ENCODE measurements around the gene FANCC. TPM values are rescaled to one million over a fixed set of nuclear protein-coding genes. Genes with fewer than 3 reads are reported as not detected.

The FANCC gene
- total RNA-seq, 2 experiments from 2014 or later, result 15.9 to 16.7 TPM

DNA sequence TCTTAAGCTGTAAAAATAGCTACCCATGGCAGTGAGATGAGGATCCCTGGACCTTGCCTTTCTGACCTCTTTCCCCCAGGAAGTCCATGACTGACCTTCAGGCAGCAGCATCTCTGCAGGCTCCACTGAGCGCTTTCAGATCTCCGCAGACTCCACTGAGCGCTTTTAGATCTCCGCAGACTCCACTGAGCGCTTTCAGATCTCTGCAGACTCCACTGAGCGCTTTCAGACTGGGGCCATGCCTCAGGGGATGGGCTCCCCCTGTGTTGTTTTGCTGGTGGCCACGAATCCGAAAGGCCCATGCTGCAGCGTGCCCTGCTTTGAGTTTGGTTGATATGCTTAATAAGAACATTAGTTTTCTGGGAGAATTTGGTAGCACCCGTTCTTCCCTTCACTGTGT lies 254.2 kb downstream of the FANCC start:
- H3K27ac Mint-ChIP-seq, result no peak overlapping the region
- no peaks in the 10 kb centered on the region for H3K27me3 Mint-ChIP-seq
- POLR2A ChIA-PET, result no interaction called here
- H3K9me3 Mint-ChIP-seq (ENCODE audit: low read depth), result no peaks in the 10 kb centered on the region
- DNase-seq (no peak), ATAC-seq (no peak)
- peaks cover 2% of the 10 kb centered on the region for H3K36me3 Mint-ChIP-seq (ENCODE audit: low read depth)
- no peak overlapping the region for H3K4me3 Mint-ChIP-seq
- CTCF ChIA-PET, result no interaction called here
- no peaks in the 10 kb centered on the region for H3K4me1 Mint-ChIP-seq
- intact Hi-C loops (cut with DNase I, micrococcal nuclease), result no loop called here

DNA sequence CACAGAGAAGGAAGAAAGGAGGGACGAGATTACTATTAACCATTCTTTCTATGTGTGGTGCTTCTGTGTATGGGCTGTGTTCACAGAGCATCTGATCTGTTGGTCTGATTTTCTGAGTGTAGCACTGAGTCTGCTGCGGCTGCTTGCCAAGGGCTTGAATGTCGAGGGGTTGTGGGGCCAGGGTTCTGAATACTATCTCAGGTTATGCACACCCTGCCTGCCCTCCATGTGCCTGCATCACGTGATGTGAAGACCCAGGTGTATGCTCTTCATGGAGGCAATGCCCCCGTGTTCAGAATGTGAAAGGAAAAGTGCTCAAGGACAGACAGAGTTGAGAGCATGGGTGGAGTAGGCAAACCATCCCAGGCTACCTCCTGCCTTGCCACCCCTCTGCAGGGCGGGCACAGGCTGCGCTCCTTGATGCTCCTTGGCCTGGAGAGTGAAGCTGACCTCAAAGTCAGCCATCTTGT lies 254.9 kb downstream of the FANCC start:
- H3K27me3 Mint-ChIP-seq, result no peaks in the 10 kb centered on the region
- intact Hi-C loops (cut with DNase I, micrococcal nuclease), result no loop called here
- peaks cover 2% of the 10 kb centered on the region for H3K36me3 Mint-ChIP-seq (ENCODE audit: low read depth)
- ChIA-PET CTCF (no interaction called here), POLR2A (no interaction called here)
- no peak overlapping the region for H3K27ac Mint-ChIP-seq
- H3K4me1 Mint-ChIP-seq, result no peaks in the 10 kb centered on the region
- DNase-seq (no peak), ATAC-seq (no peak)
- H3K9me3 Mint-ChIP-seq (ENCODE audit: low read depth), result no peaks in the 10 kb centered on the region
- no peak overlapping the region for H3K4me3 Mint-ChIP-seq

DNA sequence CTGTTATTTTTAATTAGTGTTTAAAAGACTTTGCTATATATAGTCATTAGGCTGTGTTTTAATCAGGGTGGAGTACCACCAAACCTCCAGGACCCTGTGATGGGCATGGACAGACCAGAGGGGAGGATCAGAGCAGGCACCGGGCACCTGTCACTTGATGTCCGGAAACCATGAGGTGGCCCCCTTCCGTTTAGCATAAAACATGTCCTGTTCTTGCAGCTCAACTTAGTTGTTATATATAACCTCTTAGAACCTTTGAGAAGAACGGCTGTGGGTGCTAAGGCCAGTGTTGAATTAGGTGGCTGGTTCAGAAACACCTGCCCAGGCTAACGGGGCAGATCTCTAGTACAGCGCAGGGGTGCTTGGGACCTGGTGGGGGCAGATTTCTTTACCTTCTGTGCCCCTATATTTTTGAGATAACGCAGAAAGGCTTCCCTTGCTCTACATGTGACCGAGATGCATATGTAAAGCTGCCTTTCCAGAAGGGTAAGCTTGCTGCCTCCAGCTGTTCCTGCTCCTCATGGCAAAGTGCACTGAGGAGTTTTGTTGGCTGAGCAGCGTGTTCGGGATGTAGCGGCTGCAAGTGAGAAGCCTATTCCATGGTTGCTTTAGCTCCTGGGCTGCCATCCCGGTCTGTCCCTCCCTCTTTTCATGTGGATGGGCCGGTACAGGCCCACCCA lies 255.5 kb downstream of the FANCC start:
- POLR2A ChIA-PET, result no interaction called here
- intact Hi-C loops (cut with DNase I, micrococcal nuclease), result no loop called here
- Mint-ChIP-seq H3K27me3 (no peaks in the 10 kb centered on the region), H3K4me1 (no peaks in the 10 kb centered on the region), H3K36me3 (ENCODE audit: low read depth) (peaks cover 2% of the 10 kb centered on the region), H3K9me3 (ENCODE audit: low read depth) (no peaks in the 10 kb centered on the region), H3K4me3 (no peak overlapping the region), H3K27ac (no peak overlapping the region)
- no peak for DNase-seq
- CTCF ChIA-PET, result no interaction called here
- no peak for ATAC-seq

DNA sequence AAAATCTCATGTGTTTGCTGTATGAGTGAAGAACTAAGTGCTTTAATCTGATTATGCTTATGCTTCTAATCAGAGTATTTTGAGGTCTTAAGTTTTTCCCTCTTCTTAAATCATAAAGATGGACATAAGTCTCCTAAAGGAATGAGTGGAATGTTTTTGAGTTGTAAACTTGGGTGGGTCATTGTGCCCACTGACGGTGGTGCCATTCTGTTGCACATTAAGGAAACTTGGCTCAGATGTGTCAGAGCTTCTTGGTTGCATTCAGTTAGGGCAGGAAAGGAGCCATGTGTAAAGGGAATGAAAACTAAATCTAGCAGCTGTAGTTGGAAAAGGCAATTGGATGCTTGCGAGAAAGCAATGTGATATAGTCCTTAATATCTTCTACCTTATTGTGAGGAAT lies 256.6 kb downstream of the FANCC start:
- H3K4me3 Mint-ChIP-seq, result no peak overlapping the region
- intact Hi-C loops (cut with DNase I, micrococcal nuclease), result no loop called here
- DNase-seq, result no peak
- H3K36me3 Mint-ChIP-seq (ENCODE audit: low read depth), result peaks cover 2% of the 10 kb centered on the region
- no peaks in the 10 kb centered on the region for H3K9me3 Mint-ChIP-seq (ENCODE audit: low read depth)
- CTCF ChIA-PET, result no interaction called here
- ATAC-seq, result no peak
- no peaks in the 10 kb centered on the region for H3K27me3 Mint-ChIP-seq
- POLR2A ChIA-PET, result no interaction called here
- H3K4me1 Mint-ChIP-seq, result no peaks in the 10 kb centered on the region
- H3K27ac Mint-ChIP-seq, result no peak overlapping the region

DNA sequence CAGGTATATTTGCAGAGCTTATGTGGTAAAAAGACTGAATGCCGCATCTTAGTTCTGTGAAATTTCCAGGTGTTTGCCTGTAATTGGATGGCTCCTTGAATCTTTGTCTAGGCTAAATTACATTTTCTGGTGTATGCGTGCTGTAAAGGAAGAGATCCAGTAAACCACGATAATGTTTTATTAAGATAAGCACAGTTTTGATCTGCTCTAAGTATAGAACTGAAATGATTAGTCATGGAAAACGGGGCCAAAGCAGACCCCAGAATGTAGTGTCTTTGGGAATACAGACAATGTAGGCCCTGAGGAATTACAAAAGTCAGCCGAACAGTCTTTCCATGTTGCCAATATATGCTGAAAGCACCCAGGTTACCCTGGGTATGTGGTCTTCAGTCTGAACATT lies 257.3 kb downstream of the FANCC start:
- Mint-ChIP-seq H3K27ac (no peak overlapping the region), H3K4me1 (no peaks in the 10 kb centered on the region), H3K36me3 (ENCODE audit: low read depth) (peaks cover 2% of the 10 kb centered on the region), H3K4me3 (no peak overlapping the region), H3K9me3 (ENCODE audit: low read depth) (no peaks in the 10 kb centered on the region), H3K27me3 (no peaks in the 10 kb centered on the region)
- ChIA-PET POLR2A (no interaction called here), CTCF (no interaction called here)
- intact Hi-C loops (cut with DNase I, micrococcal nuclease), result no loop called here
- ATAC-seq (no peak), DNase-seq (no peak)

DNA sequence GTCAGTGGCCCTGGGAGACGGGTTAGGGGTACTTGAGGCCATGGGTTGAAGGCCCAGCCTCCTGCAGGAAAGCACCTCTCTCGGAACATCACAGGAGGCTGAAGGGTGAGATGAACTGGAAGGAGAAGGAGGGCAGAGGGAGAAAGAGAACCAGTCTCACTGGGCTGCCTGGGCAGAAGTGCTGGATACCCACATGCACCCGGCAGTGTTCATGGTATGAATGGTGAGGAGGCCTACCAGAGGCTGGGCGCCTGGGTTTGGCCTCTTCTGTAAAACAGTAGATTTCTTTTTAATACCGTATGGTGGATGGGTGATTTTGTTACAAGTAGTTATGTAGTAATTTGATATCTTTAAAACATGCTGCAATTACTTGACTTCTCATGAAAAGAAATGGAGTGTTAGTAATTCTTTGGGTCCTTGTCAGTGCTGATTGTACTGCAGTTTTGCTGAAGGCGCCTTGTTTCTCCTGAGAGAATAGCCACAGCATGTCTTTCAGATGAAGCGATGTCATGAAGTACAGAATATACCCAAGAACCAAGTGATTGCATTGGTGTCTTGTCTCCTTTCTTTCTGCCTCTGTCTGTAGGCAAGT lies 258.6 kb downstream of the FANCC start:
- intact Hi-C loops (cut with DNase I, micrococcal nuclease), result no loop called here
- ChIA-PET POLR2A (no interaction called here), CTCF (no interaction called here)
- Mint-ChIP-seq H3K27me3 (no peaks in the 10 kb centered on the region), H3K4me3 (no peak overlapping the region), H3K4me1 (no peaks in the 10 kb centered on the region), H3K36me3 (ENCODE audit: low read depth) (peaks cover 2% of the 10 kb centered on the region), H3K27ac (no peak overlapping the region), H3K9me3 (ENCODE audit: low read depth) (no peaks in the 10 kb centered on the region)
- ATAC-seq (no peak), DNase-seq (no peak)

DNA sequence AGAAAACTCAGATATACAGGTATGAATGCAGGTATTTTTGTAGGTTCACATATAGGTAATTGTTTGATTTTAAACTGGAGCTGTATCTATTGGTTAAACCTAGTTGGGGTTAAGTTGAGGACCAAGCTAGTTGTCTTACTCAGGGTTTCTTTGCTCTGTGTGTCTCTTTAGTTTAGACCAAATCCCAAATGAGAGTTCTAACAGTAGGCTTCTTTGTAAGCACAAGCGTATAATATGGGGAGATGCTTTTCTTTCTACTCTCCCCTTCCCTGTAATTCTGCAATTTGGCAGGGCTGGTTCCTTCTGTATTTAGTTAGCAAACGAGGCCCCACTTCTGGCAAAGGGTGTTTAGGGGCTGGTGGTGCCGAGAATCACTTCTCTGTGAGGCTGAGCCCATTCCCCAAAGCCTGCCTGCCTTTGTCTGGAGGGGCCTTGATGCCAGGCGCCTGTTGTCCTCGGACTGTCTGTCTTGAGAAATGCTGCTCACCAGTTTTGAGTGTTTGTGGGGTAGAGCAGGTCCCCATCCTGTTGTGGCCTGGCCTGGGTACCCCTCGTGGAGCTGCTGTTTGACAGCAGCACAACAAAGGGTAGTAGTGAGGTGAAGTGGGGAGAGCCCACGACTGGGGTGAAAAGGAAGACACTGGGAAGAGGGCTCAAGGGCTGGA lies 259.3 kb downstream of the FANCC start:
- no peak for ATAC-seq
- Mint-ChIP-seq H3K9me3 (ENCODE audit: low read depth) (no peaks in the 10 kb centered on the region), H3K27ac (no peak overlapping the region), H3K27me3 (no peaks in the 10 kb centered on the region), H3K4me3 (no peak overlapping the region), H3K36me3 (ENCODE audit: low read depth) (peaks cover 2% of the 10 kb centered on the region), H3K4me1 (no peaks in the 10 kb centered on the region)
- CTCF ChIA-PET, result interaction anchor here (0.7 to 1.6 kb wide), 3 partner anchors 13 to 377 kb away, joined by 3 to 5 read pairs (median 3); no protein-coding TSS in a partner anchor
- POLR2A ChIA-PET, result no interaction called here
- intact Hi-C loops (cut with DNase I, micrococcal nuclease), result no loop called here
- DNase-seq, result no peak

DNA sequence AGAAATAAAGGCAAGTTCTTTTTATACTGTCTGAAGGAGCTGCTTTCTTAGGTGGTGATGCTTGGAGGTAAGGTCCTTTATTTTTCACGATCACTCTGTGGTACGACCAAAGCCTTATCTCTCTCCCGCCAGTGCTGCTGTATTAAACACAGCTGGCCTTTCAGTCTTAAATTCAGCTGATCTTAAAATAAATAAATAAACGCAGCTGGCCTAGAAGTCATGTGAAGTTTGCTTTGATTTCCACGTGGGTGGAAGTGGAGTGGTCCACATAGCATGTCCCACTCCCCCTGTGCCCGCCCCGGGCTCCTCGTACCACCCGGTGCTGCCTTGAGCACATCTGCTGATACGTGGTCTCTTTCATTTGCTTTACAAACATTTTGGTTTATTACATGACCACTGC lies 260.4 kb downstream of the FANCC start:
- no peak overlapping the region for H3K27ac Mint-ChIP-seq
- no peaks in the 10 kb centered on the region for H3K9me3 Mint-ChIP-seq (ENCODE audit: low read depth)
- ATAC-seq (no peak), DNase-seq (no peak)
- H3K27me3 Mint-ChIP-seq, result no peaks in the 10 kb centered on the region
- intact Hi-C loops (cut with DNase I, micrococcal nuclease), result no loop called here
- H3K4me1 Mint-ChIP-seq, result no peaks in the 10 kb centered on the region
- CTCF ChIA-PET, result interaction anchor here (1.2 to 1.6 kb wide), 2 partner anchors 14 to 376 kb away, joined by 3 to 5 read pairs; no protein-coding TSS in a partner anchor
- no peak overlapping the region for H3K4me3 Mint-ChIP-seq
- POLR2A ChIA-PET, result no interaction called here
- H3K36me3 Mint-ChIP-seq (ENCODE audit: low read depth), result peaks cover 2% of the 10 kb centered on the region

DNA sequence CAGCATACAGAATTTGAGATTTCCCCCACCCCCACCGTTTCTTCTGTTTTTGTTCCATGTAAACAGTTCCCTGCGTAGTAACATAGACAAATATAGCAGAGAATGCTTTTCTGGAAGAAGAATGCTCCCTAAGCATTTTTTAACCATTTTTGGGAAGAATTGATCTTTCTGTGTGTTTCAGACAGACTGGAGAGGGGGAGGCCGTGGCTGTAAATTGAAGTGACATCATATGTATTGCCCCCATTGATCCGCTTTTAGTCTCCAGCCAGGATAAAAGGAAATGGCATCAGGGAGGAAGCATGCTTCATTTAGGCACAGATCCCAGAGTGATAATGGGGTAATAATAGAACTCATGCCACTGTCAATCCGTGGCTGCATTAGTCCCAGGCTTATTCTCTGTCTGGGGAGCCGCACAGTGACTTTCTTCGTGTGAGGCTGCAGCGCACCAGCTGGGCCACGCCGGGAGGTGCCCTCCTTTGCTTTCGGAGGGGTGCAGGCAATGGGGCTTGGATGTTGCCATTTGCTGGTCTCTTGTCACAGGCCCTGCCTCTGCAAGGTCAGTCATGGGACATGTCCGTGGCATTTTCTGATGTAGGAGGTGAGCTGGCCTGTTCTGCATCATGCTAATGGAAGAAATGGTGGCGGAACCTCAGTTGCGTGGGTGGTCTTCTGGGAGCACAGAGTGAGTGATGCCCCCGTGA lies 261.5 kb downstream of the FANCC start:
- Mint-ChIP-seq H3K27me3 (peaks cover 2% of the 10 kb centered on the region), H3K36me3 (ENCODE audit: low read depth) (peaks cover 1% of the 10 kb centered on the region), H3K4me1 (no peaks in the 10 kb centered on the region), H3K27ac (no peak overlapping the region), H3K4me3 (no peak overlapping the region), H3K9me3 (ENCODE audit: low read depth) (no peaks in the 10 kb centered on the region)
- no peak for DNase-seq
- intact Hi-C loops (cut with DNase I, micrococcal nuclease), result no loop called here
- POLR2A ChIA-PET, result no interaction called here
- ATAC-seq, result no peak
- CTCF ChIA-PET, result no interaction called here

DNA sequence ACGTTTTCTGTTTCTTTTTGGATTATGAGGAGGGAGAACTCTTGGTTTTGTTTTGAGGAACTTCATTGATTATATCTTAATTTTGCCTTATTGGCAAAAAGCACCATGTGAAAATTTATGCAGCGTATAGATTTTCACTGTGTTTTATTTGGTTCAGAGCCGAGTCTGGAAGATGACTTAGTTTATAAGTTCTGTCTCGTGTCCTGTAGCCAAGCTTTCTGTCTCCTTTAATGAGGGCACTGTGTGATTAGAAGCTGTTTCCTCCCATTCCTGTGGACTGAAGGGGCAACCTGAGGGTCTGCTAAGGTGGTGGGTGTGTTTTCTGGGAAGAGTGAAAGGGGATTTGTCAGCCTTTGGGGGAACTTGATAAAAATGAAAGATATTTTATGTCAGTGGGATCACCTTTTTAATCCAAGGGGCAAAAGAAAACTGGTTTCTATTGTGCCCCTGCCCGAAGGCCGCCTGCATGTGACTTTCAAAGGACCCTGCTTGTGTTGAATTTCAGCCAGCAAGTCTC lies 262.1 kb downstream of the FANCC start:
- Mint-ChIP-seq H3K4me3 (no peak overlapping the region), H3K4me1 (no peaks in the 10 kb centered on the region), H3K27ac (no peak overlapping the region), H3K27me3 (peaks cover 2% of the 10 kb centered on the region), H3K9me3 (ENCODE audit: low read depth) (no peaks in the 10 kb centered on the region), H3K36me3 (ENCODE audit: low read depth) (no peaks in the 10 kb centered on the region)
- ATAC-seq (no peak), DNase-seq (no peak)
- ChIA-PET POLR2A (no interaction called here), CTCF (no interaction called here)
- intact Hi-C loops (cut with DNase I, micrococcal nuclease), result no loop called here

DNA sequence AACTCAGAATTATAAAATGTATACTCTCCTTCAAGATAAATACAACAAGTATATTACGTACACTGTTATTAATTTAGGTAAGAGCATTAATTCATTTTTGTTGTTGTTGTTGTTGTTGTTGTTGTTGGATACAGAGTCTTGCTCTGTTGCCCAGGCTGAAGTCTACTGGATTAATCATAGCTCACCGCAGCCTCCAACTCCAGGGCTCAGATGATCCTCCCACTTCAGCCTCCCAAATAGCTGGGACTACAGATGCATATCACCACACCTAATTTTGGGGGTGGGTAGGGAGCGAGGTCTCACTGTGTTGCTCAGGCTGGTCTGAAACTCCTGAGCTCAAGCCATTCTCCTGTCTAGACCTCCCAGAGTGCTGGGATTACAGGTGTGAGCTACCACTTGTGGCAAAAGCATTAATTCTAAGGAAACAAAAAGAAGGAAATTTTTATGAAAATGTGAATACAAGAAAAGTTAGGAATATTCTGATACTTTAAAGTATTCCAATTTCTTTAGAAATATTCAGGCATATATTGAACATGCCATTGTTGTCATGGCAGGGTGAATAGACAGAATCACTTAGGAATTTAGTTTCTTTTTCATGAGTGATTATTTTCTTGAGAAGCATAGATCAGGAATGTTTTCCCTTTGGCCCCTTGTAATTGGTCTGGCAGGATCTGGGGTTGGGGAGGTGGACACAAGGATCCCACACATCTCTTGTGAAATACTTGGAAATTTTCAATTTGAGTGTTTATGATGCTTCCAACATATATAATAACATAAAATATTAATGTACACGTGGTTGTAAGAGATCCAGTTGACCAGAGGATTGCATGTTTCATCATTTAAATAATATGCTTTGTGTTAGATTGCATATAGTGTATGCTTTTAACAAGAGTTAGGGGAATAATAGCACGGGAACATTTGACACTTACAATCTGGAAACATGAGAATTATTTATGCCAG lies 263.6 kb downstream of the FANCC start:
- DNase-seq (no peak), ATAC-seq (no peak)
- intact Hi-C loops (cut with DNase I, micrococcal nuclease), result no loop called here
- H3K4me1 Mint-ChIP-seq, result peaks cover 2% of the 10 kb centered on the region
- H3K27me3 Mint-ChIP-seq, result peaks cover 8% of the 10 kb centered on the region
- H3K4me3 Mint-ChIP-seq, result no peak overlapping the region
- ChIA-PET CTCF (interaction anchor here (0.7 kb wide), 1 partner anchor 254 kb away, joined by 3 read pairs; no protein-coding TSS in a partner anchor), POLR2A (interaction anchor here (0.6 kb wide), 1 partner anchor 352 kb away, joined by 5 read pairs; no protein-coding TSS in a partner anchor)
- no peaks in the 10 kb centered on the region for H3K36me3 Mint-ChIP-seq (ENCODE audit: low read depth)
- H3K9me3 Mint-ChIP-seq (ENCODE audit: low read depth), result no peaks in the 10 kb centered on the region
- no peak overlapping the region for H3K27ac Mint-ChIP-seq

All from activated CD4-positive, alpha-beta T cell treated with anti-CD3 and anti-CD28 coated beads for 36 hours (primary cell).